Thyroid gland (tissue), 4 donors: Measurements from ENCODE around the gene UBL3. TPM values are rescaled to one million over a fixed set of nuclear protein-coding genes. Genes with fewer than 3 reads are reported as not detected.

Experiments used
- DNase-seq, 2 donors: peaks; one replicate each; pipeline ENCODE4 v3.0.0-alpha.2; 2019
- H3K27ac ChIP-seq, 3 donors: fragments of 200-600 bp; sonication (generic); 1 replicate in 2 of 3; 2 replicates in 1 of 3; pipeline ENCODE4 v1.5.1; 2016 to 2019; ENCODE audit warnings: mild to moderate bottlenecking in 1 of 3, moderate library complexity in 1 of 3
- H3K27me3 ChIP-seq: fragments of 200-600 bp; sonication (generic); one replicate; pipeline ENCODE4 v1.5.1; 2019
- H3K36me3 ChIP-seq, 2 donors: fragments of 200-600 bp; sonication (generic); one replicate each; pipeline ENCODE4 v1.5.1; 2016 to 2019
- H3K4me1 ChIP-seq, 2 donors: fragments of 200-600 bp; sonication (generic); one replicate each; pipeline ENCODE4 v1.5.1; 2017 to 2019
- H3K4me3 ChIP-seq, 3 donors: fragments of 200-600 bp; sonication (generic); replicated peaks in 1 of 3; 1 replicate in 2 of 3; 2 replicates in 1 of 3; pipeline ENCODE4 v1.5.1; 2016; ENCODE audit warnings: mild to moderate bottlenecking in 1 of 3
- H3K9me3 ChIP-seq: fragments of 200-600 bp; sonication (generic); one replicate; pipeline ENCODE4 v1.5.1; 2017
- CTCF ChIP-seq, 6 experiments: fragments of 200-600 bp in 3 of 6; fragments of 450-650 bp in 3 of 6; sonication (generic) in 3 of 6; IDR thresholded peaks; one replicate each; pipeline ENCODE4 v1.5.1; 2016 to 2019; ENCODE audit warnings: antibody characterized with exemption in 6 of 6, mild to moderate bottlenecking in 2 of 6, inconsistent platforms in 1 of 6, moderate library complexity in 1 of 6
- POLR2A ChIP-seq, 2 donors: fragments of 450-650 bp; IDR thresholded peaks; one replicate each; pipeline ENCODE4 v1.6.1; 2017; ENCODE audit warnings: antibody characterized with exemption in 2 of 2, mild to moderate bottlenecking in 2 of 2, moderate library complexity in 1 of 2
- WGBS, 2 donors: methylation state at CpG; one replicate each; pipeline ENCODE4 v1.1.5; 2017; 5-methylcytosine and 5-hydroxymethylcytosine counted together
- intact Hi-C: fragments of 100-400 bp; cut with DNase I; formaldehyde crosslinking; loops from one replicate; pipeline ENCODE4 v1.15.1; 2023
- total RNA-seq, 4 donors: library from RNA; depleted of rRNA; stranded (reverse); fragments of >200 nt; gene quantifications; one replicate each; pipeline ENCODE4 v1.2.3, GENCODE V29; 2016

Gene UBL3
- total RNA-seq, 4 donors from 2014 or later: 59.0 to 79.0 (median 65.1) TPM

GRCh38 chr13:29849071-29849631 is 1.3 kb downstream of the UBL3 start:
- peaks cover 0 to 11% of the 10 kb centered on the region in 2 donors for H3K4me1 ChIP-seq
- peak overlapping the region; percentile 38 to 77 (median 54) for H3K4me3 ChIP-seq
- WGBS, 2 donors: 0 to 1% methylated on average over 24 of the region's 24 CpGs
- peak overlapping the region; percentile 99 to 100 (median 99) for H3K27ac ChIP-seq
- TF ChIP-seq CTCF (IDR thresholded peaks at IDR 0.05) (no peak), POLR2A (IDR thresholded peaks at IDR 0.05) (no peak)
- no peaks in the 10 kb centered on the region for H3K36me3 ChIP-seq
- no peaks in the 10 kb centered on the region for H3K27me3 ChIP-seq
- intact Hi-C loops: no loop called here
- H3K9me3 ChIP-seq: no peaks in the 10 kb centered on the region
- peak; percentile 18 to 20 for DNase-seq

- no peaks in the 10 kb centered on the region for H3K9me3 ChIP-seq
- TF ChIP-seq CTCF (IDR thresholded peaks at IDR 0.05) (no peak), POLR2A (IDR thresholded peaks at IDR 0.05) (peak in 1 of 2 donors; percentile 48)
- peak overlapping the region; percentile 11 to 77 (median 54) for H3K4me3 ChIP-seq
- peak; percentile 39 to 40 for DNase-seq
- peaks cover 0 to 11% of the 10 kb centered on the region in 2 donors for H3K4me1 ChIP-seq
- H3K27me3 ChIP-seq: no peaks in the 10 kb centered on the region
- peak overlapping the region; percentile 67 to 82 (median 74) for H3K27ac ChIP-seq
- H3K36me3 ChIP-seq: no peaks in the 10 kb centered on the region
- intact Hi-C loops: no loop called here
- WGBS, 2 donors: 2 to 7% methylated on average over 13 of the region's 13 CpGs
These were observed 2.9 kb downstream of the UBL3 start for GRCh38 chr13:29847501-29847983.

GRCh38 chr13:29846475-29847256 is 3.8 kb downstream of the UBL3 start:
- H3K4me1 ChIP-seq: peaks cover 1 to 11% of the 10 kb centered on the region in 2 donors
- WGBS, 2 donors: 69 to 70% methylated on average over 6 of the region's 6 CpGs
- no peaks in the 10 kb centered on the region for H3K9me3 ChIP-seq
- TF ChIP-seq POLR2A (IDR thresholded peaks at IDR 0.05): no peak
- TF ChIP-seq CTCF (IDR thresholded peaks at IDR 0.05): no peak
- DNase-seq: no peak
- no peaks in the 10 kb centered on the region for H3K36me3 ChIP-seq
- intact Hi-C loops: no loop called here
- H3K27ac ChIP-seq: peak overlapping the region in 2 of 3 donors; percentile 74 to 82
- H3K27me3 ChIP-seq: no peaks in the 10 kb centered on the region
- H3K4me3 ChIP-seq: peak overlapping the region in 2 of 3 donors; percentile 54 to 77

GRCh38 chr13:29845440-29846056 is 4.9 kb downstream of the UBL3 start:
- H3K27me3 ChIP-seq: no peaks in the 10 kb centered on the region
- no peak overlapping the region for H3K4me3 ChIP-seq
- intact Hi-C loops: no loop called here
- H3K36me3 ChIP-seq: no peaks in the 10 kb centered on the region
- peaks cover 7 to 14% of the 10 kb centered on the region in 2 donors for H3K4me1 ChIP-seq
- TF ChIP-seq CTCF (IDR thresholded peaks at IDR 0.05) (peak in 3 of 6 experiments; percentile 35 to 53 (median 44)), POLR2A (IDR thresholded peaks at IDR 0.05) (no peak)
- 82 to 83% methylated on average over 2 of the region's 2 CpGs for WGBS, 2 donors
- DNase-seq: no peak
- H3K27ac ChIP-seq: no peak overlapping the region
- H3K9me3 ChIP-seq: no peaks in the 10 kb centered on the region
